Erythroblast (primary cell): Measurements from ENCODE around the gene HSF5.

ENCODE experiments used
- GATA1 ChIP-seq: IDR thresholded peaks from 2 replicates; pipeline ENCODE4 v1.6.1; 2011; ENCODE audit warnings: low read depth, mild to moderate bottlenecking, control low read depth, low read length, moderate library complexity
- POLR2A ChIP-seq: IDR thresholded peaks from 2 replicates; pipeline ENCODE4 v1.6.1; 2011; ENCODE audit warnings: mild to moderate bottlenecking, low read length

GRCh38 chr17:58534331-58534730 is 46.1 kb upstream of the HSF5 start:
- TF ChIP-seq POLR2A: no peak
- no peak for TF ChIP-seq GATA1
